Psoas muscle (tissue), 8 donors: Measurements from ENCODE around the gene HOXA4. TPM values are rescaled to one million over a fixed set of nuclear protein-coding genes. Genes with fewer than 3 reads are reported as not detected.
A peak's percentile ranks its signal among the peaks of the same experiment; 100 is the strongest.

Experiments used
- ATAC-seq, 4 donors: fragments of 200-7000 bp; cut with Tn5 transposase; one replicate each; pipeline ENCODE4 v1.9.1; 2020; ENCODE audit warnings: moderate library complexity in 3 of 4, mild to moderate bottlenecking in 2 of 4
- DNase-seq, 2 donors: peaks; one replicate each; pipeline ENCODE4 v3.0.0-alpha.2; 2020
- H3K27ac ChIP-seq: fragments of 200-600 bp; one replicate; pipeline ENCODE4 v1.8.0; 2022
- H3K27me3 ChIP-seq, 3 donors: fragments of 200-600 bp in 1 of 3; one replicate each; pipeline versions ENCODE4 v1.6.1 to v1.8.0; 2013 to 2022; ENCODE audit warnings: low read length in 2 of 3, mild to moderate bottlenecking in 2 of 3, moderate library complexity in 1 of 3; ENCODE audit not compliant: insufficient read depth in 3 of 3
- H3K36me3 ChIP-seq, 2 donors: fragments of 200-600 bp in 1 of 2; one replicate each; pipeline versions ENCODE4 v1.6.1 to v1.8.0; 2013 to 2022; ENCODE audit warnings: low read depth in 1 of 2, mild to moderate bottlenecking in 1 of 2, moderate library complexity in 1 of 2; ENCODE audit not compliant: insufficient read depth in 1 of 2
- H3K4me1 ChIP-seq: fragments of 200-600 bp; one replicate; pipeline ENCODE4 v1.8.0; 2022
- H3K4me3 ChIP-seq: fragments of 200-600 bp; one replicate; pipeline ENCODE4 v1.8.0; 2022; ENCODE audit warnings: mild to moderate bottlenecking
- H3K9me3 ChIP-seq: fragments of 200-600 bp; one replicate; pipeline ENCODE4 v1.8.0; 2022
- CTCF ChIP-seq: fragments of 200-600 bp; IDR thresholded peaks from one replicate; pipeline ENCODE4 v1.8.0; 2022; ENCODE audit warnings: antibody characterized with exemption
- WGBS, 3 donors: extraction: QIAGEN DNeasy Blood & Tissue Kit; methylation state at CpG; one replicate each; pipeline versions ENCODE4 v1.1.6 to v1.1.7; 2013; 5-methylcytosine and 5-hydroxymethylcytosine counted together
- intact Hi-C, 2 donors: fragments of 100-400 bp; cut with DNase I; formaldehyde crosslinking; loops; one replicate each; pipeline versions ENCODE4 v1.11.0 to v1.14.2; 2022
- polyA plus RNA-seq, 3 donors: library from polyadenylated mRNA; stranded (reverse); fragments of 200-250 nt; gene quantifications; one replicate each; pipeline ENCODE4 v1.2.3, GENCODE V29; 2013
- total RNA-seq, 4 donors: library from RNA; stranded (reverse); fragmentation: NEBNext Ultra II Directional in 2 of 4; extraction: Animal tissue kit (Norgen Biotek cat#: 25700) in 2 of 4; gene quantifications; one replicate each; pipeline versions ENCODE4 v1.2.1 to v1.2.4, GENCODE V29; 2021 to 2023
- donor health status: healthy with polysubstance abuse.
- donor health status: DM: no; HTN: no; CAD: no; lungs with moderate emphysema.
- donor health status: Bipolar disorder and iron deficiency.
- donor health status: healthy.
- donor health status: DM: yes; HTN: yes; CAD: no.
- donor health status: DM: no; HTN: no; CAD: no.
- donor health status: DM: no; HTN: no; CAD: no.
- donor health status: DM: yes; HTN: yes; CAD: no.

Gene HOXA4
- total and polyA plus RNA-seq, 7 donors = 6.8 to 20.8 (median 10.1) TPM

- peaks cover 23% of the 10 kb centered on the region for H3K4me1 ChIP-seq
- peak overlapping the region; percentile 79 for H3K4me3 ChIP-seq
- peaks cover 0 to 4% (median 0%) of the 10 kb centered on the region in 3 donors for H3K27me3 ChIP-seq
- WGBS, 3 donors = 54 to 75% (median 70%) methylated on average over 12 of the region's 12 CpGs
- H3K9me3 ChIP-seq = no peaks in the 10 kb centered on the region
- H3K27ac ChIP-seq = peak overlapping the region; percentile 92
- intact Hi-C loops = no loop called here
- no peak for TF ChIP-seq CTCF
- no peaks in the 10 kb centered on the region for H3K36me3 ChIP-seq
- ATAC-seq (peak in 3 of 4 donors; percentile 19 to 28 (median 22)), DNase-seq (peak in 1 of 2 donors; percentile 61)
These were observed 44.5 kb upstream of the HOXA4 start for GRCh38 chr7:27174874-27175625.

DNA sequence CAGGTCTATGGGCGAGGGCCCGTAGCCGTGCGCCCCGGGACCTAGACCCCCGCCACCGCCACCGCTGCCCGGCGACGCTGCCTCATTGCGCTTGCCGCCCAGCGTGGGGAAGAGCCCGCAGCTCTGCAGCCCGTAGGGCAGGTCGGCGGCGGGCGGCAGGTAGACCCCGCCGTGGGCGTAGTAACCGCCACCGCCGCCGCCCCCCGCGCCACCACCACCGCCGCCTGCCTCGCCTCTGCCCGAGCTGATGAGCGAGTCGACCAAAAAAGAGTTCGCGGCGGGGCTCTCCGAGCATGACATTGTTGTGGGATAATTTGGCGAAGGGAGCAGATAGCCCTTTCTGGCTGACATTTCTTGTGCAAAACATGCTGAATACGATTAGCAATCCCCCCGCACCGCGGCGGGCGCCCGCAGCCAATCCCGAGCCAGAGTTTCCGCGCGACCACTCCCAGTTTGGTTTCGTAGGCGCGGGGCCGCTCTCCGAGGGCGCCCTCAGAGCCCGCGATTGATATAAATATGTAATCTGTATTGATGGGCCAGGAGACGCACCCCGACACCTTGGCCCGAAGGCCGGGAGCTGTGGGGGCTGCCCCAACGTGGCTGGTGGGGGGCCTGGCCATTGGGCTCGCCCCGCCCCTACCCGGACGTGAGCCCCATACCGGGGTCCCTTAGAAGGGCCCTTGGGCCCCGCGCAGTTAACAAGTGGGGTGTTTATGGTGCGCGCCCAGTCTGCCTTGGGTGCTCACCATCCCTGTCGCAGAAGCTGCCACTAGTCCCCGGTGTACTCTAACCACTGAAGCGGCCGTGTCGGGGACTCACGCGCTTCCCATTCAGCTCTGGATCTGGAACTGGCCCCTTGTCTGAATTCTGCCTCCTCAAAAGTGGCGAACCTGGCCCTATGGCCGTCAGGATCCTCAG is 43.7 kb upstream of the HOXA4 start, which contains the start of gene HOXA10:
Gene HOXA10 (minus strand): TSS at position 365 of the 918 bp plus-strand sequence. CDS start 14 bp downstream, at position 351.
- H3K27ac ChIP-seq = peak within 1 kb of the TSS; percentile 92
- H3K27me3 ChIP-seq = no peaks in the 10 kb centered on the region
- H3K36me3 ChIP-seq = no peaks in the 10 kb centered on the region
- no peak for TF ChIP-seq CTCF
- H3K4me3 ChIP-seq = peak within 1 kb of the TSS; percentile 79
- H3K4me1 ChIP-seq = peaks cover 19% of the 10 kb centered on the region
- DNase-seq (peak in 1 of 2 donors; percentile 70), ATAC-seq (peak in 3 of 4 donors; percentile 8 to 15 (median 14))
- intact Hi-C loops = loop anchor here in 1 of 2 donors (2.0 kb wide), 1 partner anchor 1317 kb away; no protein-coding TSS in a partner anchor
- no peaks in the 10 kb centered on the region for H3K9me3 ChIP-seq
- WGBS, 3 donors = 7 to 12% (median 12%) methylated on average over 67 to 82 of the region's 82 CpGs

GRCh38 chr7:27173511-27173955 is 43.0 kb upstream of the HOXA4 start:
- H3K36me3 ChIP-seq = no peaks in the 10 kb centered on the region
- TF ChIP-seq CTCF = no peak
- H3K4me1 ChIP-seq = peaks cover 19% of the 10 kb centered on the region
- ATAC-seq = peak; percentile 18 to 54 (median 44)
- DNase-seq = peak in 1 of 2 donors; percentile 81
- H3K9me3 ChIP-seq = no peaks in the 10 kb centered on the region
- H3K4me3 ChIP-seq = peak overlapping the region; percentile 79
- intact Hi-C loops = loop anchor here in 1 of 2 donors (2.0 kb wide), 1 partner anchor 1317 kb away; no protein-coding TSS in a partner anchor
- H3K27ac ChIP-seq = peak overlapping the region; percentile 92
- 0 to 1% (median 0%) methylated on average over 40 to 59 of the region's 59 CpGs for WGBS, 3 donors
- H3K27me3 ChIP-seq = no peaks in the 10 kb centered on the region

DNA sequence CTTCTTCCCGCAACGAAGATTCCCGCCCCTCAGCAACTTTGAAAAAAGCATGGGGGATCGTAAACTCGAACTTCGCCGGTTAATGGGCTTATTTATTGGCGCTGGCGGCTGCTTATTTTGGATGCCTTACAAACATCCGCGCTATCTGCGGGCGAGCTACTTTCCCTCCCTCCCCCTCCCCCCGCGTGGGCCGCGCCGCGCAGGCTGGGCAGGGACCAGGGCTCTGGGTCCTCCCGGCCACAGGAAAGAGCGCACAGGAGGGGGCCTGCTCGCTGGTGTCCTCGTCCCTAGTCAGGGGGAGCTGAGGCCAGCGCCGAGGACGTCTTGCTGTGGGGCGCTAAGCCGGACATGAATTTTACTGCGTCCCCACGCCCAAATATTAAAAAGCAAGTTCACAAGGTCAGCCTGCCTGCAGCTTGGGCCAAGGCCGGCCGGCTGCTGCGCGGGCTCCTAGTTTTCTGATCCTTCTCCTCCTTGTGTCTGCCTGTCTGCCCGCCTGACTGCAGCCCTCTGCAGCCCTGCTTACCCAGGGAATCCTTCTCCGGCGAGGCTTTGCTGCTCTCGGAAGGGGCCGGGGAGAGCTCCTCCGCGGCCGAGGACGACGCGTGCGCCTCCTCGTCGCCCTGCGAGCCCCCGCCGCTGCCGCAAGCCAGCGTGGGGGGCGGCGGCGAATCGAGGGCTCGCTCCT is 42.4 kb upstream of the HOXA4 start:
- no peaks in the 10 kb centered on the region for H3K27me3 ChIP-seq
- 0 to 1% (median 1%) methylated on average over 53 to 58 of the region's 58 CpGs for WGBS, 3 donors
- peak overlapping the region; percentile 92 for H3K27ac ChIP-seq
- peaks cover 17% of the 10 kb centered on the region for H3K4me1 ChIP-seq
- TF ChIP-seq CTCF = no peak
- intact Hi-C loops = loop anchor here in 1 of 2 donors (2.0 kb wide), 1 partner anchor 1316 kb away; no protein-coding TSS in a partner anchor
- H3K9me3 ChIP-seq = no peaks in the 10 kb centered on the region
- peak overlapping the region; percentile 79 for H3K4me3 ChIP-seq
- no peaks in the 10 kb centered on the region for H3K36me3 ChIP-seq
- ATAC-seq (peak; percentile 40 to 60 (median 51)), DNase-seq (peak in 1 of 2 donors; percentile 89)
